Measurements from ENCODE around the gene SNCA.
A peak's percentile ranks its signal among the peaks of the same experiment; 100 is the strongest.

The SNCA gene

DNA sequence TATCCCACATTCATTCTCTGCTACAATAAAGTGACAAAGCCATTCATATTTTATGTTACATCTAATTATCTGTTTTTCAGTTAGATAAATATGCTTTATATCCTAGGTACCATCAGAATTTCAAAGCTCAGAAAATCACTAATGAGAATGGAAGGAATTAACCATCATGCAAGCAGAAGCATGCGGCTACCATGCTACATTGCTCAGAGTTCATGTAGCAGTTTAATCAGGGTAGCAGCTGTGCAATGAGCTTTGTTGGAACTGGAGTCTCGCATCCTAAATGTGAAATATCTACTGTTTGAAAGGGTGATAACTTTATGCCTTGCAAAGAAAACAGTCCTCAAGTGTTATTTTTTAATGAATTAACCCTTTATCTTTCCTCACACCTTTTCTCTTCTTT is 77.5 kb downstream of the SNCA start:
- no peak for DNase-seq
- Histone ChIP-seq H3K14ac (ENCODE audit: low read length in 2 of 2) (no peak overlapping the region), H3K4me3 (ENCODE audit: insufficient read depth in 1 of 2, low read depth in 1 of 2, low read length in 2 of 2) (no peak overlapping the region), H2AFZ (ENCODE audit: low read depth, low read length) (no peak overlapping the region), H3K9ac (ENCODE audit: low read length) (no peak overlapping the region), H4K91ac (ENCODE audit: low read length) (no peak overlapping the region), H3K9me3 (ENCODE audit: control insufficient read depth, low read length) (no peaks in the 10 kb centered on the region), H3K27me3 (ENCODE audit: control insufficient read depth in 1 of 2, insufficient read depth in 1 of 2, low read length in 2 of 2) (no peaks in the 10 kb centered on the region), H3K4me2 (ENCODE audit: low read length, poor library complexity, severe bottlenecking) (no peak overlapping the region), H3K27ac (ENCODE audit: low read length, poor library complexity, severe bottlenecking) (no peak overlapping the region), H4K8ac (ENCODE audit: low read length) (no peak overlapping the region), H2BK15ac (ENCODE audit: low read depth, poor library complexity, severe bottlenecking) (no peak overlapping the region), H3K4me1 (ENCODE audit: control insufficient read depth, insufficient read depth, low read depth, low read length) (no peaks in the 10 kb centered on the region), H2BK5ac (ENCODE audit: low read depth, low read length, poor library complexity, severe bottlenecking) (no peak overlapping the region), H3K36me3 (ENCODE audit: control insufficient read depth in 1 of 2, insufficient read depth in 2 of 2, low read depth in 1 of 2, low read length in 2 of 2) (no peaks in the 10 kb centered on the region), H3K79me1 (replicated peaks; ENCODE audit: low read length, poor library complexity, severe bottlenecking) (no peaks in the 10 kb centered on the region), H2BK12ac (ENCODE audit: low read length in 2 of 2) (no peak overlapping the region), H3K4ac (ENCODE audit: low read depth in 1 of 2, low read length in 2 of 2) (no peak overlapping the region), H3K23ac (ENCODE audit: low read length in 2 of 2) (no peak overlapping the region), H2AK5ac (ENCODE audit: low read length, severe bottlenecking) (no peak overlapping the region), H2BK120ac (ENCODE audit: low read depth, low read length) (no peak overlapping the region), H3K18ac (ENCODE audit: low read depth in 1 of 2, low read length in 2 of 2) (no peak overlapping the region)
- WGBS = 100% methylated on average over 2 of the region's 2 CpGs

GRCh38 chr4:89757154-89757719 is 79.7 kb downstream of the SNCA start:
- Histone ChIP-seq H2AK5ac (ENCODE audit: low read length, severe bottlenecking) (no peak overlapping the region), H3K27me3 (ENCODE audit: control insufficient read depth in 1 of 2, insufficient read depth in 1 of 2, low read length in 2 of 2) (no peaks in the 10 kb centered on the region), H4K8ac (ENCODE audit: low read length) (no peak overlapping the region), H3K4me2 (ENCODE audit: low read length, poor library complexity, severe bottlenecking) (no peak overlapping the region), H3K4me1 (ENCODE audit: control insufficient read depth, insufficient read depth, low read depth, low read length) (peaks cover 2% of the 10 kb centered on the region), H2BK15ac (ENCODE audit: low read depth, poor library complexity, severe bottlenecking) (no peak overlapping the region), H3K18ac (ENCODE audit: low read depth in 1 of 2, low read length in 2 of 2) (no peak overlapping the region), H3K9ac (ENCODE audit: low read length) (no peak overlapping the region), H3K36me3 (ENCODE audit: control insufficient read depth in 1 of 2, insufficient read depth in 2 of 2, low read depth in 1 of 2, low read length in 2 of 2) (no peaks in the 10 kb centered on the region), H3K4ac (ENCODE audit: low read depth in 1 of 2, low read length in 2 of 2) (no peak overlapping the region), H3K9me3 (ENCODE audit: control insufficient read depth, low read length) (no peaks in the 10 kb centered on the region), H3K14ac (ENCODE audit: low read length in 2 of 2) (no peak overlapping the region), H2BK5ac (ENCODE audit: low read depth, low read length, poor library complexity, severe bottlenecking) (no peak overlapping the region), H3K27ac (ENCODE audit: low read length, poor library complexity, severe bottlenecking) (no peak overlapping the region), H4K91ac (ENCODE audit: low read length) (no peak overlapping the region), H2BK12ac (ENCODE audit: low read length in 2 of 2) (no peak overlapping the region), H2BK120ac (ENCODE audit: low read depth, low read length) (no peak overlapping the region), H3K79me1 (replicated peaks; ENCODE audit: low read length, poor library complexity, severe bottlenecking) (no peaks in the 10 kb centered on the region), H2AFZ (ENCODE audit: low read depth, low read length) (no peak overlapping the region), H3K23ac (ENCODE audit: low read length in 2 of 2) (no peak overlapping the region), H3K4me3 (ENCODE audit: insufficient read depth in 1 of 2, low read depth in 1 of 2, low read length in 2 of 2) (no peak overlapping the region)
- WGBS = 50% methylated on average over 1 of the region's 4 CpGs
- no peak for DNase-seq

DNA sequence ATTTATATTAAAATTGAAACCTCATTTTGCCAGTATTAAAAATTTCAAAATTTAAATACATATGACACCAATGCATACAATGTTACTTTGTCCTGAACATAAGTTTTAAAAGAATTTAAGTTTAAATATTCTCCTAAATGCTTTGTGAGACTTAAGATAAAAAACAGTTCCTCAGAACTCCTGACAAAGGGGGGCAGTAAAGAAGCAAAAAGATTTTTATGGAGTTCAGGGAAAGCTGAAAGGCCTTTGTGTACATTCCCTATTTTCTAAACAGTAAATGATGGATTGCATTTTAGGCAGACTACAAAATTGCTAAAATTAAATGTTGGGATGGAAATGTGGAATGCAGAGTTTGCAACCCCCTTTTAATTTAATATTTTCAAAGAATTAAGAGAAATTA is 81.7 kb downstream of the SNCA start:
- H2BK12ac ChIP-seq (ENCODE audit: low read length in 2 of 2) = no peak overlapping the region
- H3K27me3 ChIP-seq (ENCODE audit: control insufficient read depth in 1 of 2, insufficient read depth in 1 of 2, low read length in 2 of 2) = no peaks in the 10 kb centered on the region
- H3K18ac ChIP-seq (ENCODE audit: low read depth in 1 of 2, low read length in 2 of 2) = no peak overlapping the region
- no peak overlapping the region for H2AFZ ChIP-seq (ENCODE audit: low read depth, low read length)
- no peak overlapping the region for H2AK5ac ChIP-seq (ENCODE audit: low read length, severe bottlenecking)
- H2BK15ac ChIP-seq (ENCODE audit: low read depth, poor library complexity, severe bottlenecking) = no peak overlapping the region
- H4K8ac ChIP-seq (ENCODE audit: low read length) = no peak overlapping the region
- no peak overlapping the region for H3K23ac ChIP-seq (ENCODE audit: low read length in 2 of 2)
- H3K9ac ChIP-seq (ENCODE audit: low read length) = no peak overlapping the region
- no peak overlapping the region for H2BK120ac ChIP-seq (ENCODE audit: low read depth, low read length)
- H3K9me3 ChIP-seq (ENCODE audit: control insufficient read depth, low read length) = no peaks in the 10 kb centered on the region
- H3K4me2 ChIP-seq (ENCODE audit: low read length, poor library complexity, severe bottlenecking) = no peak overlapping the region
- H3K79me1 ChIP-seq (replicated peaks; ENCODE audit: low read length, poor library complexity, severe bottlenecking) = no peaks in the 10 kb centered on the region
- H3K4ac ChIP-seq (ENCODE audit: low read depth in 1 of 2, low read length in 2 of 2) = no peak overlapping the region
- no peak overlapping the region for H3K4me3 ChIP-seq (ENCODE audit: insufficient read depth in 1 of 2, low read depth in 1 of 2, low read length in 2 of 2)
- H3K4me1 ChIP-seq (ENCODE audit: control insufficient read depth, insufficient read depth, low read depth, low read length) = peaks cover 2% of the 10 kb centered on the region
- no peaks in the 10 kb centered on the region for H3K36me3 ChIP-seq (ENCODE audit: control insufficient read depth in 1 of 2, insufficient read depth in 2 of 2, low read depth in 1 of 2, low read length in 2 of 2)
- peak; percentile 26 for DNase-seq
- H4K91ac ChIP-seq (ENCODE audit: low read length) = no peak overlapping the region
- H3K27ac ChIP-seq (ENCODE audit: low read length, poor library complexity, severe bottlenecking) = no peak overlapping the region
- no peak overlapping the region for H2BK5ac ChIP-seq (ENCODE audit: low read depth, low read length, poor library complexity, severe bottlenecking)
- no peak overlapping the region for H3K14ac ChIP-seq (ENCODE audit: low read length in 2 of 2)

DNA sequence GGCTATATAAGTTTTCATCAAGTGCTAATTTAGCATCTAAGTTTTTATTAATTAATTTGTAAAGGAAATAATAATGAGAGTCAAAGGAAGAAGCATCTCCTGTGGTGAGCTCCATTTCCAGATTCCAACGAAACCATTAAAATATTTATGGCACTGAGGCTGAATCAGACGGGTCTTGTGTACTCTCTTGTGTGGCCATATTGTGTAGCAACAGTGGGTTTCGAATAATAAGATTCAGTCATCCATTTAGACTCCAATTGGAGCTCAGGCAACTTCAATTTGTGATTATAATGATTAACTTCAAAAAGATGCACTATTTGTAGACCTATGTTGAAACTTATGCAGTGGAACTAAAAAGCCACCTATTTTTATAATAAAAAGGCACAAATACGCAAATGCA is 82.4 kb downstream of the SNCA start:
- peak overlapping the region; percentile 61 for H3K9ac ChIP-seq (ENCODE audit: low read length)
- no peak overlapping the region for H3K18ac ChIP-seq (ENCODE audit: low read depth in 1 of 2, low read length in 2 of 2)
- 55% methylated on average over 1 of the region's 4 CpGs for WGBS
- H2BK120ac ChIP-seq (ENCODE audit: low read depth, low read length) = no peak overlapping the region
- H3K14ac ChIP-seq (ENCODE audit: low read length in 2 of 2) = no peak overlapping the region
- peaks cover 2% of the 10 kb centered on the region for H3K4me1 ChIP-seq (ENCODE audit: control insufficient read depth, insufficient read depth, low read depth, low read length)
- H4K91ac ChIP-seq (ENCODE audit: low read length) = no peak overlapping the region
- no peaks in the 10 kb centered on the region for H3K9me3 ChIP-seq (ENCODE audit: control insufficient read depth, low read length)
- H3K27me3 ChIP-seq (ENCODE audit: control insufficient read depth in 1 of 2, insufficient read depth in 1 of 2, low read length in 2 of 2) = no peaks in the 10 kb centered on the region
- H3K79me1 ChIP-seq (replicated peaks; ENCODE audit: low read length, poor library complexity, severe bottlenecking) = no peaks in the 10 kb centered on the region
- DNase-seq = peak; percentile 49
- no peak overlapping the region for H3K4ac ChIP-seq (ENCODE audit: low read depth in 1 of 2, low read length in 2 of 2)
- H2BK15ac ChIP-seq (ENCODE audit: low read depth, poor library complexity, severe bottlenecking) = no peak overlapping the region
- H2AFZ ChIP-seq (ENCODE audit: low read depth, low read length) = no peak overlapping the region
- H3K4me2 ChIP-seq (ENCODE audit: low read length, poor library complexity, severe bottlenecking) = no peak overlapping the region
- H3K36me3 ChIP-seq (ENCODE audit: control insufficient read depth in 1 of 2, insufficient read depth in 2 of 2, low read depth in 1 of 2, low read length in 2 of 2) = no peaks in the 10 kb centered on the region
- H4K8ac ChIP-seq (ENCODE audit: low read length) = no peak overlapping the region
- no peak overlapping the region for H2BK5ac ChIP-seq (ENCODE audit: low read depth, low read length, poor library complexity, severe bottlenecking)
- H3K4me3 ChIP-seq (ENCODE audit: insufficient read depth in 1 of 2, low read depth in 1 of 2, low read length in 2 of 2) = no peak overlapping the region
- H3K23ac ChIP-seq (ENCODE audit: low read length in 2 of 2) = no peak overlapping the region
- H2AK5ac ChIP-seq (ENCODE audit: low read length, severe bottlenecking) = no peak overlapping the region
- H3K27ac ChIP-seq (ENCODE audit: low read length, poor library complexity, severe bottlenecking) = peak overlapping the region; percentile 76
- H2BK12ac ChIP-seq (ENCODE audit: low read length in 2 of 2) = no peak overlapping the region

Measured in mesenchymal stem cell (in vitro differentiated cells and primary cell).